SK-N-SH treated with all-trans-retinoic acid at 6 μM for 48 hours (cell line): ENCODE results near the gene ANKFN1.

Experiments used
- ATAC-seq: fragments of 200-7000 bp; cut with Tn5 transposase; 3 replicates; pipeline ENCODE4 v1.9.1; 2020; ENCODE audit warnings: mild to moderate bottlenecking, moderate library complexity
- ARNTL ChIP-seq: fragments of 450-650 bp; formaldehyde crosslinking; IDR thresholded peaks from 2 replicates; pipeline ENCODE4 v1.5.0; 2020; ENCODE audit warnings: low read depth, mild to moderate bottlenecking, moderate library complexity, borderline replicate concordance
- CREB5 ChIP-seq: fragments of 250-450 bp; sonication (Bioruptor Pico); IDR thresholded peaks from 2 replicates; pipeline ENCODE4 v1.5.1; 2020; ENCODE audit warnings: low read depth, mild to moderate bottlenecking, moderate library complexity
- CSDC2 ChIP-seq: fragments of 250-450 bp; sonication (Bioruptor Pico); IDR thresholded peaks from 2 replicates; pipeline ENCODE4 v1.5.0; 2020; ENCODE audit warnings: mild to moderate bottlenecking, moderate library complexity
- ESRRG ChIP-seq: fragments of 250-450 bp; sonication (Bioruptor Pico); IDR thresholded peaks from 2 replicates; pipeline ENCODE4 v1.6.1; 2021; ENCODE audit warnings: mild to moderate bottlenecking
- ISL1 ChIP-seq: fragments of 250-450 bp; sonication (Bioruptor Pico); IDR thresholded peaks from 2 replicates; pipeline ENCODE4 v2.1.2; 2022; ENCODE audit warnings: mild to moderate bottlenecking, moderate library complexity
- OSR1 ChIP-seq: fragments of 250-450 bp; sonication (Bioruptor Pico); IDR thresholded peaks from 2 replicates; pipeline ENCODE4 v1.8.0; 2022; ENCODE audit warnings: moderate library complexity, mild to moderate bottlenecking, inconsistent platforms
- PATZ1 ChIP-seq: fragments of 250-450 bp; sonication (Bioruptor Pico); IDR thresholded peaks from 2 replicates; pipeline ENCODE4 v1.8.0; 2020; ENCODE audit warnings: mild to moderate bottlenecking, moderate library complexity, borderline replicate concordance
- POU6F1 ChIP-seq: fragments of 250-450 bp; sonication (Bioruptor Pico); IDR thresholded peaks from 2 replicates; pipeline ENCODE4 v1.8.0; 2021; ENCODE audit warnings: low read depth, mild to moderate bottlenecking, moderate library complexity, borderline replicate concordance
- PPARA ChIP-seq: fragments of 250-450 bp; sonication (Bioruptor Pico); IDR thresholded peaks from 2 replicates; pipeline ENCODE4 v1.5.0; 2020; ENCODE audit warnings: mild to moderate bottlenecking, borderline replicate concordance
- SNAI2 ChIP-seq: fragments of 250-450 bp; sonication (Bioruptor Pico); IDR thresholded peaks from 2 replicates; pipeline ENCODE4 v1.5.0; 2020; ENCODE audit warnings: mild to moderate bottlenecking, moderate library complexity
- TCF4 ChIP-seq: fragments of 250-450 bp; sonication (Bioruptor Pico); IDR thresholded peaks from 2 replicates; pipeline ENCODE4 v1.8.0; 2021; ENCODE audit warnings: mild to moderate bottlenecking, moderate library complexity, borderline replicate concordance
- TOX ChIP-seq: fragments of 250-450 bp; sonication (Bioruptor Pico); IDR thresholded peaks from 2 replicates; pipeline ENCODE4 v1.8.0; 2021; ENCODE audit warnings: mild to moderate bottlenecking, moderate library complexity, borderline replicate concordance
- TSHZ2 ChIP-seq: fragments of 250-450 bp; sonication (Bioruptor Pico); IDR thresholded peaks from 2 replicates; pipeline ENCODE4 v1.5.0; 2020; ENCODE audit warnings: mild to moderate bottlenecking, moderate library complexity
- ZC3H10 ChIP-seq: fragments of 250-450 bp; sonication (Bioruptor Pico); IDR thresholded peaks from 2 replicates; pipeline ENCODE4 v1.5.1; 2021; ENCODE audit warnings: mild to moderate bottlenecking, moderate library complexity
- ZFP3 ChIP-seq: fragments of 250-450 bp; sonication (Bioruptor Pico); IDR thresholded peaks from 2 replicates; pipeline ENCODE4 v1.5.0; 2020; ENCODE audit warnings: mild to moderate bottlenecking, moderate library complexity
- ZFP30 ChIP-seq: fragments of 450-650 bp; formaldehyde crosslinking; IDR thresholded peaks from 2 replicates; pipeline ENCODE4 v1.5.0; 2022; ENCODE audit warnings: mild to moderate bottlenecking, moderate library complexity
- ZNF565 ChIP-seq: fragments of 450-650 bp; formaldehyde crosslinking; conservative IDR thresholded peaks from 2 replicates; pipeline ENCODE4 v1.5.0; 2020; ENCODE audit warnings: low read depth, mild to moderate bottlenecking, moderate library complexity
- ZNF70 ChIP-seq: fragments of 450-650 bp; formaldehyde crosslinking; IDR thresholded peaks from 2 replicates; pipeline ENCODE4 v1.5.0; 2020; ENCODE audit warnings: mild to moderate bottlenecking, moderate library complexity
- ZNF8 ChIP-seq: fragments of 450-650 bp; formaldehyde crosslinking; IDR thresholded peaks from 2 replicates; pipeline ENCODE4 v1.5.0; 2020; ENCODE audit warnings: mild to moderate bottlenecking, moderate library complexity

Gene ANKFN1

GRCh38 chr17:56178203-56178602 lies 24.9 kb downstream of the ANKFN1 start:
- no peak for ATAC-seq
- TF ChIP-seq TOX (CRISPR knock-in tag), result no peak
- no peak for TF ChIP-seq ZFP3 (CRISPR knock-in tag)
- no peak for TF ChIP-seq ESRRG (CRISPR knock-in tag)
- no peak for TF ChIP-seq ZFP30 (CRISPR knock-in tag)
- no peak for TF ChIP-seq ZNF70 (CRISPR knock-in tag)
- no peak for TF ChIP-seq PPARA (CRISPR knock-in tag)
- TF ChIP-seq TCF4 (CRISPR knock-in tag), result no peak
- no peak for TF ChIP-seq POU6F1 (CRISPR knock-in tag)
- no peak for TF ChIP-seq CSDC2 (CRISPR knock-in tag)

GRCh38 chr17:56182081-56182480 lies 28.8 kb downstream of the ANKFN1 start:
- TF ChIP-seq PPARA (CRISPR knock-in tag), result no peak
- TF ChIP-seq ARNTL (CRISPR knock-in tag), result no peak
- no peak for TF ChIP-seq ISL1
- TF ChIP-seq OSR1 (CRISPR knock-in tag), result no peak
- no peak for ATAC-seq

- ATAC-seq, result no peak
- no peak for TF ChIP-seq ZC3H10 (CRISPR knock-in tag)
- no peak for TF ChIP-seq ARNTL (CRISPR knock-in tag)
- no peak for TF ChIP-seq ZNF565 (CRISPR knock-in tag)
- no peak for TF ChIP-seq ISL1
- no peak for TF ChIP-seq ESRRG (CRISPR knock-in tag)
- no peak for TF ChIP-seq ZNF8 (CRISPR knock-in tag)
- no peak for TF ChIP-seq TSHZ2 (CRISPR knock-in tag)
- no peak for TF ChIP-seq SNAI2
- TF ChIP-seq OSR1 (CRISPR knock-in tag), result no peak
- TF ChIP-seq TCF4 (CRISPR knock-in tag), result no peak
- TF ChIP-seq PATZ1 (CRISPR knock-in tag), result no peak
These were observed 31.4 kb downstream of the ANKFN1 start for GRCh38 chr17:56184650-56185049.

GRCh38 chr17:56185491-56186221 lies 32.4 kb downstream of the ANKFN1 start:
- peak; percentile 53 for ATAC-seq
- TF ChIP-seq ESRRG (CRISPR knock-in tag) (no peak), ZC3H10 (CRISPR knock-in tag) (no peak), SNAI2 (no peak), OSR1 (CRISPR knock-in tag) (no peak), ZNF565 (CRISPR knock-in tag) (no peak), POU6F1 (CRISPR knock-in tag) (no peak), CREB5 (CRISPR knock-in tag) (no peak), CSDC2 (CRISPR knock-in tag) (no peak), ZFP3 (CRISPR knock-in tag) (no peak)
